Esophagus squamous epithelium (tissue), 5 donors: Measurements from ENCODE around the gene MED10. TPM values are rescaled to one million over a fixed set of nuclear protein-coding genes. Genes with fewer than 3 reads are reported as not detected.

Experiments used
- DNase-seq: peaks from one replicate; lab custom pipeline; 2025; lab: John Stamatoyannopoulos, UW
- H3K27ac ChIP-seq, 4 donors: fragments of 200-600 bp; sonication (generic); one replicate each; pipeline ENCODE4 v1.5.1; 2016 to 2019; ENCODE audit warnings: mild to moderate bottlenecking in 1 of 4
- H3K27me3 ChIP-seq, 4 donors: fragments of 200-600 bp; sonication (generic); 1 replicate in 3 of 4; 2 replicates in 1 of 4; pipeline versions ENCODE4 v1.5.1 to v1.6.0; 2017 to 2021; ENCODE audit warnings: antibody characterized with exemption in 1 of 4
- H3K36me3 ChIP-seq, 3 donors: fragments of 200-600 bp; sonication (generic); one replicate each; pipeline ENCODE4 v1.5.1; 2016 to 2019
- H3K4me1 ChIP-seq, 3 donors: fragments of 200-600 bp; sonication (generic); one replicate each; pipeline ENCODE4 v1.5.1; 2017 to 2019
- H3K4me3 ChIP-seq, 4 donors: fragments of 200-600 bp; sonication (generic); 1 replicate in 3 of 4; 2 replicates in 1 of 4; pipeline ENCODE4 v1.5.1; 2016 to 2019; ENCODE audit warnings: mild to moderate bottlenecking in 2 of 4, moderate library complexity in 1 of 4
- H3K9me3 ChIP-seq, 3 donors: fragments of 200-600 bp; sonication (generic); one replicate each; pipeline ENCODE4 v1.5.1; 2016 to 2019
- POLR2A ChIP-seq, 4 donors: fragments of 450-650 bp; IDR thresholded peaks; one replicate each; pipeline ENCODE4 v1.6.1; 2017; ENCODE audit warnings: antibody characterized with exemption in 4 of 4, mild to moderate bottlenecking in 4 of 4, moderate library complexity in 3 of 4
- WGBS, 2 donors: methylation state at CpG; one replicate each; pipeline ENCODE4 v1.1.5; 2018; 5-methylcytosine and 5-hydroxymethylcytosine counted together
- intact Hi-C: fragments of 100-400 bp; cut with DNase I; formaldehyde crosslinking; loops from one replicate; pipeline ENCODE4 v1.15.0; 2022
- total RNA-seq, 4 donors: library from RNA; depleted of rRNA; stranded (reverse); fragments of >200 nt; gene quantifications; one replicate each; pipeline ENCODE4 v1.1.0, GENCODE V29; 2016
- TF ChIP-seq, protein P1 (sequence below), 6 experiments: fragments of 450-650 bp in 4 of 6; fragments of 200-600 bp in 2 of 6; sonication (generic) in 2 of 6; IDR thresholded peaks; one replicate each; pipeline ENCODE4 v1.5.1; 2016 to 2019; ENCODE audit warnings: antibody characterized with exemption in 6 of 6, mild to moderate bottlenecking in 4 of 6, moderate library complexity in 4 of 6
- donor health status: DM: yes; HTN: yes; CAD: no.

MED10 gene
- total RNA-seq, 4 donors from 2014 or later: 10.3 to 30.7 (median 20.8) TPM

GRCh38 chr5:6392561-6392960, 14.2 kb upstream of the MED10 start:
- H3K4me1 ChIP-seq: no peaks in the 10 kb centered on the region
- no peaks in the 10 kb centered on the region for H3K36me3 ChIP-seq
- intact Hi-C loops: no loop called here
- H3K27ac ChIP-seq: no peak overlapping the region
- DNase-seq: no peak
- H3K9me3 ChIP-seq: no peaks in the 10 kb centered on the region
- WGBS, 2 donors: 39 to 54% methylated on average over 2 of the region's 2 CpGs
- H3K4me3 ChIP-seq: no peak overlapping the region
- peaks cover 0 to 60% (median 0%) of the 10 kb centered on the region in 4 donors for H3K27me3 ChIP-seq
- TF ChIP-seq, protein P1, sequence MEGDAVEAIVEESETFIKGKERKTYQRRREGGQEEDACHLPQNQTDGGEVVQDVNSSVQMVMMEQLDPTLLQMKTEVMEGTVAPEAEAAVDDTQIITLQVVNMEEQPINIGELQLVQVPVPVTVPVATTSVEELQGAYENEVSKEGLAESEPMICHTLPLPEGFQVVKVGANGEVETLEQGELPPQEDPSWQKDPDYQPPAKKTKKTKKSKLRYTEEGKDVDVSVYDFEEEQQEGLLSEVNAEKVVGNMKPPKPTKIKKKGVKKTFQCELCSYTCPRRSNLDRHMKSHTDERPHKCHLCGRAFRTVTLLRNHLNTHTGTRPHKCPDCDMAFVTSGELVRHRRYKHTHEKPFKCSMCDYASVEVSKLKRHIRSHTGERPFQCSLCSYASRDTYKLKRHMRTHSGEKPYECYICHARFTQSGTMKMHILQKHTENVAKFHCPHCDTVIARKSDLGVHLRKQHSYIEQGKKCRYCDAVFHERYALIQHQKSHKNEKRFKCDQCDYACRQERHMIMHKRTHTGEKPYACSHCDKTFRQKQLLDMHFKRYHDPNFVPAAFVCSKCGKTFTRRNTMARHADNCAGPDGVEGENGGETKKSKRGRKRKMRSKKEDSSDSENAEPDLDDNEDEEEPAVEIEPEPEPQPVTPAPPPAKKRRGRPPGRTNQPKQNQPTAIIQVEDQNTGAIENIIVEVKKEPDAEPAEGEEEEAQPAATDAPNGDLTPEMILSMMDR (IDR thresholded peaks at IDR 0.05): no peak
- no peak for TF ChIP-seq POLR2A (IDR thresholded peaks at IDR 0.05)

DNA sequence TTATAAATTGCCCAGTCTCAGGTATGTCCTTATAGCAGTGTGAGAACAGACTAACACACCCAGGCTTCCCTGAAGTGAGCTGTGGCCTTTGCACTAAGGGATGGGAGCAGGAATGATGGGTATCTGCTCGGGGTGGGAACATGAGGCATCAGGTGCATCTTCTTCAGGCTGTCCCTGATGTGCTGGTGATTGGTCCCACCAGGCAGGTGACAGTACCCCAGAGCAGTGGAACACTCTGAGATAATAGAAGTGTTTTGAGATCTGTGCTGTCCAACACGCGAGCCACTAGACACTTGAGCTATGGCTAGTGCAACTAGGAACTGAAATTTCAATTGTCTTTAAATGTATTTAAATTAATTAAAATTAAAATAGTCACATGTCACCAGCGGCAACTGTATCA, 12.8 kb upstream of the MED10 start:
- TF ChIP-seq POLR2A (IDR thresholded peaks at IDR 0.05): no peak
- TF ChIP-seq, protein P1 (IDR thresholded peaks at IDR 0.05): no peak
- H3K27ac ChIP-seq: no peak overlapping the region
- intact Hi-C loops: no loop called here
- H3K36me3 ChIP-seq: no peaks in the 10 kb centered on the region
- 80 to 92% methylated on average over 4 of the region's 4 CpGs for WGBS, 2 donors
- no peaks in the 10 kb centered on the region for H3K4me1 ChIP-seq
- no peak for DNase-seq
- H3K27me3 ChIP-seq: peaks cover 0 to 50% (median 0%) of the 10 kb centered on the region in 4 donors
- H3K4me3 ChIP-seq: no peak overlapping the region
- H3K9me3 ChIP-seq: no peaks in the 10 kb centered on the region

- Histone ChIP-seq H3K27me3 (peaks cover 0 to 52% (median 0%) of the 10 kb centered on the region in 4 donors), H3K36me3 (no peaks in the 10 kb centered on the region), H3K4me3 (no peak overlapping the region), H3K27ac (no peak overlapping the region), H3K9me3 (no peaks in the 10 kb centered on the region), H3K4me1 (no peaks in the 10 kb centered on the region)
- no peak for DNase-seq
- 82 to 88% methylated on average over 7 of the region's 7 CpGs for WGBS, 2 donors
- no peak for TF ChIP-seq POLR2A (IDR thresholded peaks at IDR 0.05)
- intact Hi-C loops: no loop called here
These were observed 11.7 kb upstream of the MED10 start for GRCh38 chr5:6389946-6390530.

- Histone ChIP-seq H3K36me3 (no peaks in the 10 kb centered on the region), H3K27ac (no peak overlapping the region), H3K27me3 (peaks cover 0 to 53% (median 0%) of the 10 kb centered on the region in 4 donors), H3K9me3 (no peaks in the 10 kb centered on the region), H3K4me1 (no peaks in the 10 kb centered on the region), H3K4me3 (no peak overlapping the region)
- DNase-seq: no peak
- intact Hi-C loops: no loop called here
- TF ChIP-seq POLR2A (IDR thresholded peaks at IDR 0.05): no peak
- TF ChIP-seq, protein P1 (IDR thresholded peaks at IDR 0.05): no peak
- WGBS, 2 donors: 60 to 72% methylated on average over 5 of the region's 5 CpGs
These were observed 11.1 kb upstream of the MED10 start for GRCh38 chr5:6389397-6389796.

DNA sequence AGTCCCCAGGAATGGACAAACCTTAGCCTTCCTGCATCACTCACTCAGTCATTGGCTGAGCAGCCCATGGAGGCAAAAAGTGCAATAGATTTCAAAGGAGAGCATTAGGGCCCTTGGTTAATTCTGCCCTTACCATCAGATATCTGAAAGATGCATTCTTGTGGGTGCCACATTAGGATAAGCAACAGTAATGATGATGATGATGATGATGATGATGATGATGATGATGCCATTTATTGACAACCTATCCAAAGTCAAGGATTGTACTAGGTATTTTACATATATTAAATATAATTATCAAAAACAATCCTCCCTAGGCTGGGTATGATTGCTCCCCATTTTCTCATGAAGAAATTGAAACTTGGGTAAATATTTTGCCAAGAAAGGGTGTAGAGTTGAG, 9.6 kb upstream of the MED10 start:
- H3K27me3 ChIP-seq: peaks cover 0 to 46% (median 0%) of the 10 kb centered on the region in 4 donors
- H3K9me3 ChIP-seq: no peaks in the 10 kb centered on the region
- no peak overlapping the region for H3K27ac ChIP-seq
- no peak for TF ChIP-seq POLR2A (IDR thresholded peaks at IDR 0.05)
- TF ChIP-seq, protein P1 (IDR thresholded peaks at IDR 0.05): no peak
- no peaks in the 10 kb centered on the region for H3K4me1 ChIP-seq
- H3K36me3 ChIP-seq: no peaks in the 10 kb centered on the region
- H3K4me3 ChIP-seq: no peak overlapping the region
- intact Hi-C loops: no loop called here
- no peak for DNase-seq
